Measurements from ENCODE around the gene CHD2.

Gene CHD2

DNA sequence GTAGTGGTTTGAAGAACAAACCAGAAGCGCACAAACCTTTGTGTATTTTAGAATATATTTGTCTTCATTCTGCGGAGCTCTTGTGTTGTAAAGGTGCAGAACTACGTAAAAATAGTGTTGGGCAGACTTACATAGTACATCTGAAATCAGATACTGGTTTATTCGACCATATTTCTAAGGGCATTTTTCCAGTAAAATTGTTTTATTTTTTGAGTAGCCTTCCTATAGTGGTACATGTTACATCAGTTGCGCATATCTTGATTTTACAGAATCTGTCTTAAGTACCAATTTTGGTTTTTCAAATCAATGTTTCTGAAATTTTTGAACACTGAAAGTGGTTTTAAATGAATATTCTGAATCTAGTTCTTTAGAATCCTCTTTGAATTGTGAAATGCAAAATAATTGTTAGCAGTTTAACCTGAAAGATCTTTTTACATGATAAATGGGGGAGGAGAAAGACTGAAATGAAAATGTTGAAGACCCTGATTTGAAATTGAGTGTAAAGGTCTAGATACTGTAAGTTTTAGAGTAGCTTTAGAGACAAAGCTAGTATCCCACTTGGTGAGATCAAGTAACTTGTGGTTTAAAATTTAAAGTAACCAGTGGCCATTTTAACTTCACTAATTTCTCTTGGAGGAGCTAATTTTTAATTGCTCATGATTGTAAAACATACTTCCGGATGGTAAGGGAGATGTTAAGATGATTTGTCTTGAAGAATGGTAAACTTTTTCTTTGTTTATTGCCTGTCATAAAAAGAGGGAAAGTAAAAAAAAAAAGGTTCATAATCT, 15.5 kb upstream of the CHD2 start:
- DNase-seq (ENCODE audit: low read depth in 2 of 2, low spot score in 1 of 2) = no peak

DNA sequence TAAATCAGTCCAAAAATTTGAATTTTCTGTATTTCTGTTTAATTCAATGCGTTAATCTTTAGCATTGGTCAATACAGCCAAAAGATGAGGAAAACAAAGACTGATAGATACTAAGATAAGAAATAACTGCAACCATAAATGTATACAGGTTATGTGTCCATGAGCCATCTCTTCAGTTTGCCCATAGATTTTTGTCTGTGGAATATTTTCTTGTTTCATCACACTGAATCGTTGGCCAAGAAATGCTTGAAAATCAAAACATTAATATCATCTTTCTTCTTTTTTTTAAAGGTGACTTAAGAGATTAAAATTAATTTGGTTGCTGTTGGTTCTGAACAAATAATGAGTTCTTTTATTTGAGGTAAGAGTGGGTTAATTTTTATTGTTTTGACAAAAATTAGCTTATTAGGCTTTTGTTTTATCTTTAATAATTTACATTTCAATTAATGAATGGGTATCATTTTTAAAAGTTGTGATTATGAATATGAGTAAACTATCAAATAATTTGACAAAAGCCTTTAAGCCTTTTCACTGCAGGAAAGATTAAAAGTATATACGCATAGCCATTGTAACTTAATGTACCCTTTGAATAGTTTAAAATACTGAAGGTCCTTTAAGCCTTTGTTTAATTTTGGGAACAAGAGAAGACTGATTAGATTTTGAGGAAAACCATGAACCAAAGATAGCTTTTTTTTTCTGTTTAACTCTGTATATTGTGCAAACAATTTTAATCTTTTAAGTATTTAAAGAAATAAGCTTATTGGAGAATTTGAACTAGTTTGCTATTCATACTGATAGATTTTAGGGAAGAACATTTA, 14.7 kb upstream of the CHD2 start:
- no peak for DNase-seq (ENCODE audit: low read depth in 2 of 2, low spot score in 1 of 2)

DNA sequence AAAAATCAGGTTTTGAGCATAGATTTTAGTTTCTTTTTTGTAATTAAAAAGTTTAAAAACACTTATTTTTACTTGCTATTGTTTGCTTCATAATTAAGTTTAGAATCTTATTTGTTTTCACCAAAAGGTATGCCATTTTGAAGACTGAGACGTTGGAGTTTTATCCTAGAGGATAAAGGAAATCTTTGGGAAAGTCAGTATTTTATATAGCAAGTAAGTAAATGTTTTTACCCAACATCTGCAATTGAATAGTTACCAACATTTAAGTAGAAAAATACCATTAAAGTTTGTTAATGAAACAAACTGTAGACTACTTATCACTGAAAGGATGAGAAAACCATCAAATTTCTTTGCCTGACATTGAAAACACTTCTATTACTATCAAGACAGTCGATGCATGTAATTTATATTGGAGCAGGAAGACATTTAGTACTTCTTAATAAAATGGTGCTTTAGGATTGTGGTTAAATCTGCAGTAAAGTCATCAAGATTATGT, 14.0 kb upstream of the CHD2 start:
- no peak for DNase-seq (ENCODE audit: low read depth in 2 of 2, low spot score in 1 of 2)

DNA sequence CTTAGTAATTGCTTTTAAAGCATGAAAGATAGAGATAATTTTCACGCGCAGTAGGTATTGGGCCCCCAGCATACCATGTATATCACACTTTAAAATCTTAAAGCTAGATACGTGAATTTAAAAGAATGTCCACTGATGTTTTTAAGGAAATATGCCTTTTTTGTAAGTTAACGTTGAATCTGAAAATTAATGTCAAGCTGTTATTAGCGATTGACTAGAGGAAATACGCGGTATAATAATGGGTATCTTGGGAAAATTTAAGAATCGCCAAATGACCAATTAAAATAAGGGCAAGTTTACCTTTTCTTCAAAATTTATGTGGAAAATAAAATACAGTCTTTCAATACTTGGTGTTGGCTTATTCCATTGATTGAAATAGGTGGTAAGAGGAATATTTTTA, 13.3 kb upstream of the CHD2 start:
- DNase-seq (ENCODE audit: low read depth in 2 of 2, low spot score in 1 of 2) = no peak

DNA sequence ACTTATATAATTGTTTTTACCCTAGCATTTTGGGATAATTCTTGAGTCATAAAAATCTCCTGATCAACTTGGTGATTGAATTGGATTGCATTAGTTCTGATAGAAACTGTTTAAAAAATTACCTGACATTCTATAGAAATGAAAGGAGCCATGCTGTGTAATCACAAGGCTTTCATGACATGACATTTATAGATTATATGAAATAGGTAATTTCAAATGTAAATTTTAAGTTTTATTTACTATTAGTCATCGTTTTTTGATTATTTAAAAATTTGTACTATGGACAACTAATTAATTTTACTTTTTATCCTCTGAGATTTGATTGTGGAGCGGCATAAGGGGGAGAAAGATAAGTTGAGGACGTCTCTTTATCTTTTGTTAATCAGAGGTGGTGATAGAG, 12.3 kb upstream of the CHD2 start:
- no peak for DNase-seq (ENCODE audit: low read depth in 2 of 2, low spot score in 1 of 2)

DNA sequence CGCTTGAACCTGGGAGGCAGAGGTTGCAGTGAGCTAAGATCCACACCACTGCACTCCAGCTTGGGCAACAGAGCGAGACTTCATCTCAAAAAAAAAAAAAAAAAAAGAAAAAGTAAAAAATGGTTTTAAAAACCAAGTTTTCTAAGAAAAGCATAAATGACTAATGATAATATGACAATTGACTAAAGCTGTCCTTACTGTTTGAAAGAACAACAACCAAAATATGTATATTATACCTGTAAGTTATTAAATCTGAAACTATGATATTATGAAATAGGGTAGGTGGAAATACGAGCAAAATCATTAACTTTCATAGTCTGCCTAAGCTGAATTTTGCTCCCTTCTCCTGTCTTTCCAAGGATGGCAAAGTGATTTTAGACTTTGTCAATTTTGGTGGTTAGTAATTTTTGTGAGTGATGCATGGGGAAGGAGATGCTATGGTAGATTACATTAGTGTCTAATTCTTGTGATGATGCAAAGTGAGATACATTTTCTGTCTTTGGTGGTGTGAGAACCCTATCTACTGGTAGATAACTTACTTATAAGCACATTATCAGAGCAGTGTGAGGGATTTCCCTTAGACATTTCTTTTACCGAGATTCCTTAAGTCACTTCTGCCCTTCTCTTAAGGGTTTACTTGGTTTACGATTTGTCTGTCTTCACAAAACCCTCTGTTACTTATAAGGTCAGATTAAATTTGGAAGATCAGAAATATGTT, 10.6 kb upstream of the CHD2 start:
- no peak for DNase-seq (ENCODE audit: low read depth in 2 of 2, low spot score in 1 of 2)

DNA sequence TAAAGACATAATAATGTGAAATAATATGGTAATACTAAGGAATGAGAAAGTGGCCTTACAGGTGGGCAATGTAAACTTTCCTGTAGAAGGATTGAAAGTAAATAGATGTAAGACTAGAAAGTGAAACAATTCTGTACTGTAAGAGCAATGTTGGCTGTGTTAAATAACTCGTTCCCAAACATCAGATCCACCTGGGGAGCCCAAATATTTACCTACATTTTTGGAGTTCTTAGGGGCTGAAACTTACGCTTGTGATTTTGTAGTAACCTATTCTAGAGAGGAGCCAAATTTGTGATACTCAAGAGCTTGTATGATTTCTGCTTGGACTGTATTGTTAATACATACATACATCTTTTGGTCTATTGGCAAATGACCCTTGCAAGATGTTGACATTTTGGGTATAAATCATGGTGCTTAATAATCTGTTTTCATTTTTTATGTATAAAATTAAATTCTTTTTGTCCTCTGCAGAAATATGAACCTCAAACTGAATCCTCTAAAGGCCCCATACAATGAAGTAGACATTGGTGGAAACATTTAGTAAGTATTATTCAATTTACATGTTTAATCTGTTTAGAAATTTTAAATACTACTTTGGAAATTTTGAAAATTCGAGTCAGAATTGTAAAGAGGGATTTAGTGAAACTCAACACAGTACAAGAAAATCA, 8.5 kb upstream of the CHD2 start:
- no peak for DNase-seq (ENCODE audit: low read depth in 2 of 2, low spot score in 1 of 2)

DNA sequence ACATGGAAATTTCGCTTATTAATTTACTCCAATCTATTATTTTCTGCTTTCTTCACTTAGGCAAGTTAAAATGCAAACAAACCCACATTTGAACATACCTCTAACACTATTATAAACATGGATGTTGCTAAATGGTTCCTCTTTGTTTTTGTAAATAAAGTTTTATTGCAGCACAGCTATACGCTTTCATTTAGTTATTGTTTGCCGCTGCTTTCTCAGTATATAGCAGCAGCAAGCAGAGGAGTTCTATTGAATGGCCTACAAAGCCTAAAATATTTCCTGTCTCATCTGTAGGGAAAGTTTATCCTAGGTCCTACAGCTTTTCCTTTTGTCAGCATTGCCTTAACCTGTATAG, 7.9 kb upstream of the CHD2 start:
- DNase-seq (ENCODE audit: low read depth in 2 of 2, low spot score in 1 of 2) = no peak

DNA sequence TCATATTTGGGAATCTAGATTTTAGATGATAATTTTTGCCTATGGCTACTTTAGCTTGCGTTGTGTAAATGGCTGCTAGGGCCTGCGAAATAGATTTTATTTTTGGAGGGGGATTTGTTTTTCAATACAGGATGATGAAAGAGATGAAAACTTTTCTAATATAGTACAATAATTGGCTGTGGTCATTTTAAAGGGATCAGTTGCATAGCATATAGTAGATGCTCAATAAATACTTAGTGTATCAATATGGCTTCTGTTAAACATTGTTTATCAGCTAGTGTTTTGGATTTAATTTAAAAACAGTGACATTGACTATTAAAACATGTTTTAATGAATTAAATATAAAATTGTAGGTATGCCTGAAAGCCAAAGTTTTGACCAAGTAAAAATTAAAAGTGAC, 6.9 kb upstream of the CHD2 start:
- no peak for DNase-seq (ENCODE audit: low read depth in 2 of 2, low spot score in 1 of 2)

DNA sequence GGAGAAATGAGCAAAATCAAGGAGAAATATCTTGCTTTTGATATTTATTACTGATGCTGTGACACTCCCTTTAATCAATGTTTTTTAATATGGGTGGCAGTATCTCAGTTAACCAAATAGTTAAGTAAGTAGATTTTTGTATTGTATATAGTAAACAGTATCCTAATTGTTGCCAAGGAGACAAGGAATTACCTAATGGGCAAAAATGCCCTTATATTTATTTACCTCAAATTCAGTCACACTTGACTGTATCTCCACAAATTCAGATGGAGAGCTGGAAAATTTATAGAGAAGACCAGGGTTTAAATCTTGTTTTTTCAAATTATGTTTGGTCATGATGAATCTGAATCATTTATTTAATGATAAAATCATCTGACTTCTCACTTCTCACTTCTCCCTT, 3.6 kb upstream of the CHD2 start:
- DNase-seq (ENCODE audit: low read depth in 2 of 2, low spot score in 1 of 2) = no peak

DNA sequence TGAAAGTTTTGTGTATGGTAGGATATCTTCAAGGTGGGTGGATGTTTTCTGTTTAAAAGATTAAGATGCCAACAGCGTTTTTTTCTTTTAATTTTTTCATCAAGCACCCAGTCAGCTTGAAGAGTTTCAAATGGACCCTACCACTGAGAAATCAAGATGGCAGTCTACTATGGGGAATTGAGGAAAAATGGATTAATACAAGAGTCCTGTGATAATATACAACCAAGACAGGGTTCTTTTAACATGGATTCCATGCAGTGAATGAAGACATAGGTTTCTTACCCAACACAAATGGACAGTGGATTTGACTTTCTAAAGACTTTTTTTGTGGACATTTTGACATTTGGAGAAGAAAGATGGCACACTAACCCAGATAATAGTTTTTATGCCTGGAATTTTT, 2.5 kb upstream of the CHD2 start:
- DNase-seq (ENCODE audit: low read depth in 2 of 2, low spot score in 1 of 2) = no peak

DNA sequence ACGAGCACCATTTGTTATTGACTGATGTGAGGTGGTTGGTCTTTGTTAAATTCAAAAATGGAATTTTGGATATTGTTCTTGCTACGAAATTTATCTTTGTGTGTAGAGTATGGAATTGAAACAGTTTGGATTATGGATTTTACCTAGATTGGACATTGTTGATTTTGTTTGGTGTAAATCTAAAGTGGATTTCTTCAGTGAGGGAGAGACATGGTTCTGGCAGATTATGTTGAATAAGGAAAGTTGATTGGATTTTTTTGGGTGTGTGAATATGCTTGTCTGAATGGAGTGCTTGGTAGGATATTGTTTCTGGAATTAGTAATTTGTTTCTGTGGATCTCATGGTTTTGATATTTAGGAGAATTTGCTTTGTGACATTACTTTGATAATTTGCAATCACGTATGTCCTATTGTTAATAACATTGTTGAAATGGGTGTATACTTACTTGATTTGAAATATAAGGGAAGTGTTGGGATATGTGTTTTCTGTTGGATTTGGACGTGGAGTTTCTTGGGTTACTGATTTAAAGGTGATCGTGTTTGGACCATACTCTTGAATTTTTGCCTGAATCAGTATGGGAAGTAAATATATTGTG, 1.0 kb upstream of the CHD2 start:
- DNase-seq (ENCODE audit: low read depth in 2 of 2, low spot score in 1 of 2) = no peak

DNA sequence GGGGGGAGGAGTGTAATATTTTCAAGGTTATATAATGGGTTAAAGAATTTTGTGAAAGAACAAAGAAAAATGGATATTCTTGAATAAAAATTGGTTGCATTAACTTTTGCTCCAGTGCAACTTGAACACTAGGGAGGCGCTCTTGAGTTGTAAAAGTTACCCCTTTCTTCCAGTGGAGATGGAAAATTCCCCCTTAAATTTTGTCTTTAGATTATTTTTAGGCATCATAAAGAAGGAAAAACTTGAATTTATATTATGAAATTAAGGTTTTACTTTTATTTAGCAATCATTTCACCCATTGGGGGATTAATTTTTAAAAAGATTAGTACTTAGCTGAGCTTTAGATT, 550 bp upstream of the CHD2 start:
- DNase-seq (ENCODE audit: low read depth in 2 of 2, low spot score in 1 of 2) = no peak

DNA sequence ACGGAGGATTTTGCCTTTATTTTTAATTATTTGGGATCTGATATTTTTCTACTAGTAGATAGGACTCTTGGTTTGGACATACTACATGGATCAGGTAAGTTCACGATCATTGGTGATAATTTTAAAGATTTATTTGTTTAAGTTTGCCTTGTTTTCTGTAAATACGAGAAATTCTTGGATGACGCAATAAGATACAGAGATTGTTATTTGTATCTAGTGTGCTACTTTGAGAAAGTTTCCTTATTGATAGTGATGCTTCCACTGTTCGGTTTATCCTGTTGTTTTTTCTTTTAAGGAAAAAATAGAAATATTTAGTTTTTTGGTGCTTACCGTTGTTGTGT, 577 bp downstream of the CHD2 start:
- DNase-seq (ENCODE audit: low read depth in 2 of 2, low spot score in 1 of 2) = no peak

DNA sequence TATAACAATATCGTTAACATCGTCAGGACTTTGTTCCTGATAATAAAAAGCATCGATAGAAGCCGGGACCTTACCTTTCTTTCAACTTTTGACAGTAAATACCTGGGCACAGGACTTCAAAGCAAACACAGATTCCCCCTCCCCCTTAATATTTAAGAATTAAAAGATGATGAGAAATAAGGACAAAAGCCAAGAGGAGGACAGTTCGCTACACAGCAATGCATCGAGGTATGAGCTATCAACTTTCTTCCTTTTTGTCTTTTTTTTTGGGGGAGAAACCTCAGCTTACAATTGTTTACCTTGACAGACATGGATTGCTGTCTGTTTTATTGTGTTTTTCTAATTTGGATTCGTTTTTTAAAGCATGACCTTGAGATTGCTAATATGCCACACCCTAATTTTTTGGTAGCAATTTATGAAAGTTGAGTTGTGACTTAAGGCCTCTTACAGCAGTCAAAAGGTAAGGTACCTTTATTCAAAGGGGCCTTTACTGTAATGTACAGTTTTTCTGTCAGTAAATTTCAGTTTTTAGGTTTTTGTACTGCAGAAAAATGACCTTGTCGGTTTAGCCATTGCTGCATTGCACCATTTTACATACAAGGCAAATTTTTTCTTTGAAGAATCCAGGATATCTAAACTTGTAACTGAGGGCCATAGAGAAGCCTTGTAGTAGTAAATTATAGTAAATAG, 1.1 kb downstream of the CHD2 start:
- DNase-seq (ENCODE audit: low read depth in 2 of 2, low spot score in 1 of 2) = no peak

DNA sequence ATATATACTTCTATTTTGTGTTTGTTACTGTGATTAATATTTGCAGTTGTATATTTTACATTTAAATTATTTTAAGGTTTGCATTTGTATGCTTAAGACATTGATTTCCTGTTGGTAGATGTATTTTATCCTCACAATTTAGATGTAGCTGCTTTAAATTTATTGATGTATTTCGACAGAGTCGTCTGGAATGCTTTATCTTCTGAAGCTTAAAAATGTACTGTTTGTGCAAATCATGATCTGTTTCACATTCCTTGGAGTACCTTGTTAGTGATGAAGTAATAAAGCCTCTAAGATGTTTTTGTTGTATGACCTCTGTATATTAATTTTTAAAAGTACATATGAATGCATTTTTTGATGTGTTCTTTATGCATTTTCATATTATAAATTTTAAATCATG, 1.9 kb downstream of the CHD2 start:
- no peak for DNase-seq (ENCODE audit: low read depth in 2 of 2, low spot score in 1 of 2)

DNA sequence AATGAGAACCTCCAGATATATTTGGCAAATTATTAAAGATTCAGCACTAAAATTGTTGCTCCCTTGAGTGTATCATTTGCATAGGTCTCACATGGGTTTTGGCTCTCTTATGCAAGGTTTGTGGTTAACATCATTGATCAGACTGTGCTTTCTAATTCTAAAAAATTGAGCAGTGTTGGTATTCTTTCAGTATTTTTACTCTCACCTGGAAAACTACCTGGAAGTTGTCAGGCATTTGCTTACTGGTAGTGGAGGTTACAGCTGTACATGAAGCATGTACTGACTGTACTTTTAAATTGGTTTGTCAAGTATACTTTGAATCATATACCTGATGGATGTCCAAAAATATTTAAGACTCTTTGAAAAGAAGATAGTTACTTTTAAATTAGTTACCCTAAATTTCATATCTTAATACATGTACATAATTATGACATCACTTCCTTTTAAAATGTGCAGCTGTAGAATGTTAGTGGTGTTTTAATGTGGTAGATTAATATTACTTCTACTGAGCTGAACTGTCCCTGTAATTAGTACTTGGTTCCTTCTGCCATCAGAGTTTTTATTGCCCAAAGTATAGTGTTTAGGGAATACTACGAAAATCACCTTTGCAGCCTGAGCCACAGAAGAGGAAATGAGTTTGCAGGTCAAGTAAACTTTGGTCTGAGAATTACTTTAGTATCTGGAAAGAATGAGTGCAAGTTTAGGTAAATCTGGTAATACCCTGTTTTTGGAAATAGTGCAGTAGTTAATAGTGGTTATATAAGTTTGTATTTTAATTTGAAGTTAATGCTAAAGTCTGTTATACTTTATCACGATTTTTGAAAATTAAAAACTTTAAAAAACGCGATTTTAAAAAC, 2.8 kb downstream of the CHD2 start:
- no peak for DNase-seq (ENCODE audit: low read depth in 2 of 2, low spot score in 1 of 2)

DNA sequence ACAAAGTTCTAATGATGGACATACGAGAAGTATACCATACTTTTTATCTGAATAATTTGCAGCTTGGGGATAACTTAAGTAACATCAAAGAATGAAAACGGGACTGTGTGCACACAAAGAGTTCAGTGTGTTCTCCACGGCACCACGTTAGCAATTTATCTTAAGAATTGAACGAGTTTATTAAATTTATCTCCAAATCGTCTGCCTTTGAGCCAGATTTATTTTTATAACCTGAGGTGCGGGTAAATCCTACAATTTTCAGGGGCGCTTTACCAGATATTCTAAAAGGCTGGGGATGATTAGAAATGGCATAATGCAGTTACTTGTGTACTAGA, 3.5 kb downstream of the CHD2 start:
- DNase-seq (ENCODE audit: low read depth in 2 of 2, low spot score in 1 of 2) = no peak

DNA sequence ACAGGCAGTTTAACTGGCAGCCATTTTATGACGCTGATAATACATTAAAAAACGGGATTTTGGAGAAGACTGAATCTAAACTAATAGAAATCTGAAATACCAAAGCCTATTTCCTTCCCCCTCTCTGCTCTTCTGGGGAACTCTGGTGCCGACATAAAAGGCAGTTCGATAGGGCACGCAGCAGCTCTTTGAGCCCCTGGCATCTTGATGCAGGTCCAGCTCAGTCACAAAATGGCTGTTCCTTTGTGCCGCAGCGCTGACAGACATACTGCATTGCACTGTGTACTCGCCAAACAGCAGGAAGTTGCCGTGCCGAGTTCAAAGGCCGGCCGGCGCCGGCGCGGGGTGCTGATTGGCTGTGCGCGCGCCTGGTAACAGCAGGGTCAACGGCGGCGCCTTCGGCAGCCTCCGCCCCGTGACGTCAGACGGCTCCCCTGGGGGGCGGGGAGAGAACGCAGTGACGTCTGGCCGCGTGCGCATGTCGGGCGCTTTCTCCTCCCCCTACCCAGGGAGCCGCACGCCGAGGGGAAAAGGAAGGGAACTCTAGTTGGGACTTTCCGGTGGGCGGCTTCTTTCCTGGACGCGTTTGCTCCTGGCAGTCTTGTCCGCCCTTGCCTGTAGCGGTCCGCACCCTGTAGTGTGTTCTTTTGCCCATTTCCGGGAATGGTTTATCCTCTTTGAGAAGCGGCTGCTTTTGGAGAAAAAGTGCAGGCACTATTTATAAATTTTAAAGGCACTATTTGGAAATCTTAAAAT, 4.0 kb downstream of the CHD2 start:
- DNase-seq (ENCODE audit: low read depth in 2 of 2, low spot score in 1 of 2) = peak; percentile 94 to 97

All from stimulated activated CD8-positive, alpha-beta memory T cell treated with anti-CD3 and anti-CD28 coated beads, Interleukin-4, amount 100 ng/mL, for 4 hours (primary cell).